Measurements from ENCODE around the gene PRF1. TPM values are rescaled to one million over a fixed set of nuclear protein-coding genes. Genes with fewer than 3 reads are reported as not detected.

The PRF1 gene
- polyA plus RNA-seq, 1 donor (not counting 4 experiments of a cell fraction or from before 2014, with no cell fraction given): not detected

GRCh38 chr10:70588859-70589570 is 13.5 kb downstream of the PRF1 start:
- Histone ChIP-seq H3K9ac (ENCODE audit: control insufficient read depth, extremely low read depth, insufficient read depth, low read length) (no peak overlapping the region), H3K4me2 (ENCODE audit: control insufficient read depth, extremely low read depth, insufficient read depth, low read depth, low read length) (no peak overlapping the region), H2AFZ (ENCODE audit: control insufficient read depth, low read length) (no peak overlapping the region), H3K9me3 (ENCODE audit: control insufficient read depth, low read depth, low read length) (no peaks in the 10 kb centered on the region), H3K4me3 (ENCODE audit: control insufficient read depth in 2 of 3, extremely low read depth in 1 of 3, insufficient read depth in 2 of 3, low read depth in 1 of 3, low read length in 3 of 3) (no peak overlapping the region), H3K79me2 (ENCODE audit: control insufficient read depth, insufficient read depth, low read length) (no peaks in the 10 kb centered on the region), H4K20me1 (ENCODE audit: control insufficient read depth, extremely low read depth, insufficient read depth, low read length) (no peaks in the 10 kb centered on the region), H3K9me1 (ENCODE audit: control insufficient read depth, extremely low read depth, insufficient read depth, low read length) (no peaks in the 10 kb centered on the region), H3K4me1 (ENCODE audit: control insufficient read depth, extremely low read depth, insufficient read depth, low read length) (no peaks in the 10 kb centered on the region), H3K27me3 (ENCODE audit: control insufficient read depth, extremely low read depth, insufficient read depth, low read length) (peaks cover 60% of the 10 kb centered on the region), H3K27ac (ENCODE audit: control insufficient read depth, insufficient read depth, low read length) (no peak overlapping the region), H3K36me3 (ENCODE audit: control insufficient read depth in 2 of 2, extremely low read depth in 1 of 2, insufficient read depth in 2 of 2, low read length in 2 of 2) (no peaks in the 10 kb centered on the region)
- no peak for FAIRE-seq
- dilution Hi-C loops (cut with MboI; ENCODE audit: extremely low pct_ligation_motif_present, low sequenced_read_pairs): no loop called here
- no peak for TF ChIP-seq EZH2 (IDR thresholded peaks at IDR 0.05; ENCODE audit: low read length)
- DNase-seq (ENCODE audit: low read depth, low spot score): no peak

GRCh38 chr10:70588255-70588654 is 14.3 kb downstream of the PRF1 start:
- dilution Hi-C loops (cut with MboI; ENCODE audit: extremely low pct_ligation_motif_present, low sequenced_read_pairs): no loop called here
- H3K4me3 ChIP-seq (ENCODE audit: control insufficient read depth in 2 of 3, extremely low read depth in 1 of 3, insufficient read depth in 2 of 3, low read depth in 1 of 3, low read length in 3 of 3): no peak overlapping the region
- H3K79me2 ChIP-seq (ENCODE audit: control insufficient read depth, insufficient read depth, low read length): no peaks in the 10 kb centered on the region
- H3K36me3 ChIP-seq (ENCODE audit: control insufficient read depth in 2 of 2, extremely low read depth in 1 of 2, insufficient read depth in 2 of 2, low read length in 2 of 2): no peaks in the 10 kb centered on the region
- H2AFZ ChIP-seq (ENCODE audit: control insufficient read depth, low read length): no peak overlapping the region
- H3K9me3 ChIP-seq (ENCODE audit: control insufficient read depth, low read depth, low read length): no peaks in the 10 kb centered on the region
- no peak for TF ChIP-seq EZH2 (IDR thresholded peaks at IDR 0.05; ENCODE audit: low read length)
- TF ChIP-seq CTCF (optimal IDR thresholded peaks at IDR 0.05 in 1 of 3, IDR thresholded peaks at IDR 0.05 in 1 of 3, conservative IDR thresholded peaks at IDR 0.05 in 1 of 3; ENCODE audit: extremely low read depth in 1 of 3, insufficient read depth in 2 of 3, low read length in 3 of 3): no peak
- no peaks in the 10 kb centered on the region for H3K9me1 ChIP-seq (ENCODE audit: control insufficient read depth, extremely low read depth, insufficient read depth, low read length)
- FAIRE-seq (no peak), DNase-seq (ENCODE audit: low read depth, low spot score) (no peak)
- H3K9ac ChIP-seq (ENCODE audit: control insufficient read depth, extremely low read depth, insufficient read depth, low read length): no peak overlapping the region
- no peaks in the 10 kb centered on the region for H3K4me1 ChIP-seq (ENCODE audit: control insufficient read depth, extremely low read depth, insufficient read depth, low read length)
- H3K27ac ChIP-seq (ENCODE audit: control insufficient read depth, insufficient read depth, low read length): no peak overlapping the region
- peaks cover 62% of the 10 kb centered on the region for H3K27me3 ChIP-seq (ENCODE audit: control insufficient read depth, extremely low read depth, insufficient read depth, low read length)
- H3K4me2 ChIP-seq (ENCODE audit: control insufficient read depth, extremely low read depth, insufficient read depth, low read depth, low read length): no peak overlapping the region
- no peaks in the 10 kb centered on the region for H4K20me1 ChIP-seq (ENCODE audit: control insufficient read depth, extremely low read depth, insufficient read depth, low read length)

Measured in keratinocyte (primary cell).